GF-D8 (cell line): ENCODE measurements around the gene TMOD2.
A peak's percentile ranks its signal among the peaks of the same experiment; 100 is the strongest.
"Not testable (repeated sequence)": the region's sequence is repeated elsewhere in the genome, so short reads cannot be mapped to it uniquely, and the experiment has no call there.

Experiments
- DNase-seq: peaks from one replicate; lab custom pipeline; 2025; lab: John Stamatoyannopoulos, UW

TMOD2 gene

GRCh38 chr15:51774916-51775315 lies 23.5 kb downstream of the TMOD2 start:
- no peak for DNase-seq

DNA sequence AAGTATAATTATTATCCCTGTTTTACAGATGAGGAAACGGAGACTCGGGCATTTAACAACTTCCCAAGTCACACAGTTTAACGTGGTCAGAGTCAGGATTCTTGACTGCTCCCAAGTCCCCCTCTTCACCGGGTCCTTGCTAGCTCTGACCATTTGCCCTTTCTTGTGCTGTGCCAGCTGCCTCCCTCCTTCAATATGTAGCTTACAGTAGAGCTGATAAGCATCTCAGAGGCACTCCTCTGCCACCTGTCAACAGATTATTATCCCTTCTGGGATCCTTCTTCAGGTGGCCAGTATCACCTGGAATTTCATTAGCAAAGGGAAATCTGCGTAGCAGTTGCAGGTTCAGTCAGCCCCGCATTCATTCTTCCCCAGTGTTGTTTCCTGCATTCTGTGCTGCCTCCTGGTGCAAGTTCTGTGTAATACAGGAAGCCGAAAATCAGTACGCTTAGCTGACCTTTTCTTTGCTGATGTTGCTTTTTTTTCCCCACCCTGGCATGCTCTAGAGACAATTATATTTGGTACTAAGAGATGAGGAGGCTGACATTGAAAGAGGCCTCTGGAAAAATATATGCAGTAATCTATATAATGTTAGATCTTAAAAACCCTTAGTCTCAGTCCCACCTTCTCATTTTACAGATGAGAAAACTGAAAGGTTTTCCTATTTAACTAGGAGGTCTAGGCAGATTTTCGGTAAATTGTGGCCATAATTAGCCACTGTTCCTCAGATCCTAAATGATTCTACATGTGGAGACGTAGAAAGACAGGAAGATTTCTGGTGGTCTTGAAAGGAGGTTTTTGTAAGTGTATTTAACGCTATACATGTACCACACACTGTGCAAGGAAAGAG lies 24.8 kb downstream of the TMOD2 start:
- DNase-seq, result no peak

- peak; percentile 10 for DNase-seq
These were observed 25.7 kb downstream of the TMOD2 start for GRCh38 chr15:51776952-51777569.

GRCh38 chr15:51780636-51781035 lies 29.2 kb downstream of the TMOD2 start:
- no peak for DNase-seq

DNA sequence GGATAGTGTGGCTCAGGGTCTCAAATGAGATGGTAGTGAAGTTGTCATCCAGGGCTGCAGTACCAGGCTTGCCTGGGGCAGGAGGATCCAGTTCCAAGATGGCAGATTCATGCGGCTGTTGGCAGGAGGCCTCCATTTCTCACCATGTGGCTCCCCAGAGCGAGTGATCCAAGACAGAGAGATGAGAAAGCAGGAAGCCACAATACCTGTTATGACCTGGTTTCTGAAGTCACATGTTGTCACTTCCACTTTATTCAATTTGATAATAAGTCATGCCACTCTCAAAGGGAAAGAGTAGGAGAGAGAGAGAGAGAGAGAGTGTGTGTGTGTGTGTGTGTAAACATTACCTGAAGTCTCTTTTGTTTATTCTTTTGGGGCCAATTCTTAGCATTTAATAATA lies 30.1 kb downstream of the TMOD2 start:
- DNase-seq, result no peak

- no peak for DNase-seq
These were observed 31.0 kb downstream of the TMOD2 start for GRCh38 chr15:51782357-51782896.

DNA sequence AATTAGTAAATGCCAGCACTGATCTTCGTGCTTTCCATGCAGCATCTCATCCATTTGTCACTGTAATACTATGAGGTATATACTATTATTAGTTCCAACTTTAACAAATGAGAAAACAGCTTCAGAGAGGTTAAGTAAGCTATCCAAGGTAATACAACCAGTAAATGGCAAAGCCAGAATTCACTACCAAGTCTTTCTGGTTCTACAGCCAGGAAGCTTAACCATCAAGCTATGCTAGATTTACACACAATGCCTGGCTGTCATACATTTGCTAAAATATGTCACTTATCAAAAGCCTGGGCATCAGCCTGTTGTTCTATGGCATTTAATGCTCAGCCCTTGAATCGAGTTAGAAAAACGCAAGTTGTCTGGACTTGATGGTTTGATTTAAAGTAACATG lies 32.6 kb downstream of the TMOD2 start:
- no peak for DNase-seq

- DNase-seq, result not testable (repeated sequence)
These were observed 35.7 kb downstream of the TMOD2 start for GRCh38 chr15:51787130-51787529.

DNA sequence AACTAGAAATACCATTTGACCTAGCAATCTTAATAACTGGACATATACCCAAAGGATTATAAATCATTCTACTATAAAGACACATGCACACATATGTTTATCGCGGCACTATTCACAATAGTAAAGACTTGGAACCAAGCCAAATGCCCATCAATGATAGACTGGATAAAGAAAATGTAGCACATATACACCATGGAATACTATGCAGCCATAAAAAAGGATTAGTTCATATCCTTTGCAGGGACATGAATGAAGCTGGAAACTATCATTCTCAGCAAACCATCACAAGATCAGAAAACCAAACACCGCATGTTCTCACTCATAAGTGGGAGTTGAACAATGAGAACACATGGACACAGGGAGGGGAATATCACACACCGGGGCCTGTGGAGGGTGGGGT lies 41.1 kb downstream of the TMOD2 start:
- DNase-seq, result not testable (repeated sequence)

DNA sequence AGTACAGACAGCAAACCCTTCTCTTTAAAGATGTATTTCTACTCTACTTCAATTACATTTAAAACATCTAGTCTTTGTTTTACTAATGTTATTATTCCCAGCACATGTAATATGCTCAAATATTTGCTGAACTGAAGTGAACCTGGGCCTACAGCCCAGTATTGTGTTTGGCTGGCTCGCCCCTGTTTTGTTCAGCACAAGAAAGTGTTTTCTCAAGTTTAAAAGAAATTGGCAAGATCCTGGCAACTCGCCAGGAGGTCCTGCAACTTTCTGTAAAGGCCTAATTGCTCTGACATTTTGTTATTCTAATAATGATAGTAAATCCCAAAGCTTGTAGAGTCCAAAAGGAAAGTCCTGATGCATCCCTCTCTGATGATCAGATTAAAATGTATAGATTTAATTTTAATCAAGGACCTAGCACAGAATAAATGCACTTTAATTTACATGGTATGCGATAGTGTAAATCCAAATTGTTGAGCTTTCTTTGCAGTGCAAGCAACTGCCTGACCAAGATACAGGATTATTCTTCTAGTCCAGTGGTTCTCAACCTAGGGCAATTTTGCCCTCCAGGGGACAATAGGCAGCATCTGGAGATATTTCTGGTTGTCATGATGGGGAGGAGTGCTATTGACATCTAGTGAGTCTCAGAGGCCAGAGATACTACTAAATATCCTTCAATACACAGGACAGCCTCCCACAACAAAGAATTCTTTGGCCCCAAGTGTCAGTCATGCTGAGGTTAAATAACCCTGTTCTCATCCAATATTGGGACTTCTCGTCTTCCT lies 42.3 kb downstream of the TMOD2 start:
- no peak for DNase-seq

- DNase-seq, result no peak
These were observed 45.5 kb downstream of the TMOD2 start for GRCh38 chr15:51796847-51797401.

GRCh38 chr15:51798281-51798680 lies 46.9 kb downstream of the TMOD2 start:
- no peak for DNase-seq

- DNase-seq, result no peak
These were observed 48.2 kb downstream of the TMOD2 start for GRCh38 chr15:51799282-51800252.

- no peak for DNase-seq
These were observed 50.0 kb downstream of the TMOD2 start for GRCh38 chr15:51801391-51801835.

GRCh38 chr15:51802593-51802992 lies 51.2 kb downstream of the TMOD2 start:
- DNase-seq, result no peak

GRCh38 chr15:51803965-51804364 lies 52.6 kb downstream of the TMOD2 start:
- DNase-seq, result no peak

GRCh38 chr15:51806123-51806522 lies 54.7 kb downstream of the TMOD2 start:
- no peak for DNase-seq

DNA sequence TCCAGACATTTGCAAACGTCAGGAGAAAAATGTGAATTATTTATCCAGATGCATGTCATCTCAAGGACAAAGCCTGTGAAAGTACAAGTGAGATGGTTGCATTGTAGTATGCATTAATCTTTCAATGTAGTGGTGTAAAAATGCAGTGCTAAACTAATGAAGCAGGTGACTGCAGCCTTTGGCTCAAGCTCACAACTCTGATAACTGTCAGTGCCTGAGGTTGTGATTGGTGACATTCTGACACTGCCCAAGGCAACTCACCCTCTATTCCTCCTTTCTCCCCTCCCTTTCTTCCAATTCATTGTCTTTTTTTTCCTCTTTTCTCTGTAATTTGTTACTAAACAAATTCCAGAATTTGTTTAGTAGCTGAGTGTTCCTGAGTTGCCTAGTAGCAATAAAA lies 58.1 kb downstream of the TMOD2 start:
- no peak for DNase-seq

- DNase-seq, result no peak
These were observed 61.2 kb downstream of the TMOD2 start for GRCh38 chr15:51812598-51812997.

- no peak for DNase-seq
These were observed 63.2 kb downstream of the TMOD2 start for GRCh38 chr15:51814606-51815005.

DNA sequence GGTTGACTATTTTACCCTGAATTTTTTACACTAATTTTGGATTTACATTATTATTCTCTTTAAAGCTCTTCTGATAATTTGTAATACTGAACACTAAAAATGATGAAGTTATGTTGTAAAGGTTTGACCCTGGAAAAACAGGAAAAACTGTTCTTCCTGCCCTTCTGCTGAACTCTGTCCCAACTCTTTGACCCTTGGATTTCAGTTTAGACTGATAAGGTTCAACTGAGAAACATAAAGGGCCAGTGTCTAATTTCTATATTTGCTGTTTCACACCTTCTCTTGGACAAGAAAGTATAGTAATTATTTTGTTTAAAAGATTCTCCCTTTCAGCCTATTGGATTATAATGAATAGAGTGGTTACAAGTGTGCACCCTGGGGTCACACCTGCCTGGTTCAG lies 65.2 kb downstream of the TMOD2 start:
- DNase-seq, result no peak
